NCI-H1930 (cell line): ENCODE data around the gene PSMB11.

Source experiments
- DNase-seq, 2 experiments: peaks; one replicate each; lab custom pipeline; 2025; lab: John Stamatoyannopoulos, UW

Gene PSMB11

GRCh38 chr14:23058654-23059504, 16.9 kb downstream of the PSMB11 start:
- no peak for DNase-seq

DNA sequence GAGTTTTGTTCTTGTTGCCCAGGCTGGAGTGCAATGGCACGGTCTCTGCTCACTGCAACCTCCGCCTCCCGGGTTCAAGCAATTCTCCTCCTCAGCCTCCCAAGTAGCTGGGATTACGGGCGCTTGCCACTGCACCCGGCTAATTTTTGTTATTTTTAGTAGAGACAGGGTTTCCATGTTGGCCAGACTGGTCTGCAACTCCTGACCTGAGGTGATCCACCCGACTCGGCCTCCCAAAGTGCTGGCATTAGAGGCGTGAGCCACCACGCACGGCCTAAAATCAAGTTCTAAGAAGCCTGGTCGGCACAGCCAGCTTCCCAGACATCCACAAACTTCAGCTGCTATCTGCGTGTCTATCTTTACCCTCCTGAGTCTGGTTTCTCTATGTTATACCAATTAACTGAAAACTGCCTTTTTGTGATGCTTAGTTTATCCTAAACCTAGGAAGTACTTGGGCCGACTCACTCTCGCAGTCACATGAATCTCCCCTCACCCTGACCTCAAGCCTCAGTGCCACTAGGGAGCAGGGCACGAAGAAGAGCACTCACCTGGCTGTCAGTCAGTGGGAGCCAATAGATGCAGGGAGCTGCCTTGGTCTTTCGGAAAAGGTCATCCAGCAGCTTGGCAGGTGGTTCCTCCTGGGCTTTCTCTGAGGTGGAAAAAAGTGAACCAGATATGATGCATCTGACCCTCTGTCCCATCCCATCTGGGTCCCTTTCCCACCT, 18.7 kb downstream of the PSMB11 start:
- DNase-seq, result no peak

GRCh38 chr14:23062002-23062401, 20.0 kb downstream of the PSMB11 start:
- no peak for DNase-seq

DNA sequence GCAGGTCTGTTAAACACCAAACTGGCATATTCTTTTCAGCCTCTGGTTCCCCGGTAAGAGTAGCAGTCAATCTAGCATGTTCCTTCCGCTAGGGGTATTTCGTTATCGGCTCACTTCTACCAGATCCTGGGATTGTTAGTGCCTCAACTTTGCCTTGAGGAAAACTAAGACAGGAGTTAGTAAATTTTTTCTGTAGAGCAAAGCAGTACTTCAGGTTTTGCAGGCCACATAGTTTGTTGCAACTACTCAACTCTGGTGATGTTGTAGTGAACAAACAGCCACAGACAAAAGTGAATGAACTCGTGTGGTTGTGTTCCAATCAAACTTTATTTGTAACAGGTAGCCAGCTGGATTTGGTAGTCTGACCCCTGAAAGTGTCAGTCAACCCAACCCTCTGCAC, 21.6 kb downstream of the PSMB11 start:
- DNase-seq, result no peak

- no peak for DNase-seq
Observed at GRCh38 chr14:23066368-23066767, 24.4 kb downstream of the PSMB11 start.

DNA sequence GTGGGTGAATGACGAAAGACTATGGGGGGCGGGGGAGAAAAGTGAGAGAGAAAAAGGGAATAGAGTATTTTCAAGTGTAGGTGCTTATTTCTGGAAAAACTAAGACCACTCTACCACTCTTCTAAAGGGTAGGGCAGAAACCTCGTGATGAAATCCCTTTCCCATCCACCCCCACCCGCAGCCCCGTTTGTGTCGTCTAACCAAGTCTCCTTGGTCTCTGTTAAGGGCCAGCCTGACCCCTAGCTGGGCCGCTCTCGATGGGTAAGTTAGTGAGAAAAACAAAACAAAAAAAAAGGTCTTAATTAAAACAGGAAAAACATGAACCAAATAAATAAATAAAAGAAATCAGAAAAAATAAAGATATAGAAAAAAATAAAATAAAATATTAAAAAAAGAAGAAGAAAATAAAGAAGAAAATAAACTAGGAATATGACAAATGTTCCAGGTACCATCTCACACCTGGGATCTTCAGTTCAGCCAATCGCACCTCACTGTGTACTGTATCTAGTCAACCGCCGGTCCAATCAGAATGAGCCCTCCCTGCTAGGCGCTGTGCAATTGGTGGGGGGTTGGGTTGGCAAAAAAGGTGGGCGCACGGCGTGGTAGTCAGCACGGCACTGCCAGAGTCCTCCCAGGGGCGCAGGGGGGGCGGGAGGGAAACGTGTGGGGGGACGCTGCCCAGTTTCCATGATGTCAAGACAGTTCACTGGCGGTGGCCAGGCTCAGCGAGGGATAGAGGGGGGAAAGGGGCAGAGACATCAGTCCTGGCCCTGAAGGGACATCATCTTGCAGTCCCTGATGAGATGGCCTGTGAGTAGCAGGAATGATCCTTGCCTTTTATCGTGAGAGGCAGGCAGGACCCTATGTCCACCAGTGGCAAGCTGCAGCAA, 25.1 kb downstream of the PSMB11 start:
- no peak for DNase-seq

DNA sequence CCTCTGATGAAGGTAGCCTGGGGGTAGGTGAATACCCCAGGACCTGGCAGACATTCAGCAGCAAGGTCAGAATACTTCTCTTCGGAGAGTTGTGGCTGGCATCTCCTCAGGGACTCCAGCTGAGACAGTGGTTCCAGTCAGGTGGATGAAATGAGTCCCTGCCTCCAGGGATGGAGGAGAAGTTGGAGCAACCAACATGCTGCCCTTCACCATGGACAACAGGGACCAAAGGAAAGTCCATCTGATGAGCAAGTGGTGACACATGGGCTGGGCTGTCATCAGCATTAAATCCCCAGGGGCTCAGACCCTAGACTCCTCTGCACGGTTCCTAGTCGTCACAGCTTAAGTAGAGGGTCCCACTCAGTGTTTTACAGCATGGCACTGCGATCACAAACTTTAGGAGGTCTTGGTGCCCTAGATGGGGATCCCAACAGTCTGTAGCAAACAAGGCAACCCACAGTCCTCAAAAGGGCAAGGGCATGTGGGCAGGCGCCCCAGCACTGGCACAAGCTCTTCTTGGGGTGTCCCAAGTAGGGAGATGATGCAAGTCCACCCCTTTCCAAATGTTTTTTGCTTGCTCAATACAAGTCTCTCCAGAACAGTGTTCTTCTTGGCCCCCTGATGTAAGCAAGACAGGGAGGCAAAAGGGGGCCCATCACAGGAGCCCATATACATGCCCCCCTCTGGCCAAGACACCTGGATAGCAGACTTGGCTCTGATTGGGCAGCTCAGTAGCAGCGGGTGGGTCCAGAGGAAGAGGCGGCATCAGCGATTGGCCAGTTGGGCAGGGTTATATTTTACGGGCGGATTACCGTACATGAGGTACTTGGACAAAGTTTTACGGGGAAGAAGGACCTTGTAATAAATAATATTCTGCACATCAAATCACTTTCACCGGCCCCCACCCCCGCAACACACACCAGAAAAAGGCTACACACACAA, 26.1 kb downstream of the PSMB11 start:
- no peak for DNase-seq

DNA sequence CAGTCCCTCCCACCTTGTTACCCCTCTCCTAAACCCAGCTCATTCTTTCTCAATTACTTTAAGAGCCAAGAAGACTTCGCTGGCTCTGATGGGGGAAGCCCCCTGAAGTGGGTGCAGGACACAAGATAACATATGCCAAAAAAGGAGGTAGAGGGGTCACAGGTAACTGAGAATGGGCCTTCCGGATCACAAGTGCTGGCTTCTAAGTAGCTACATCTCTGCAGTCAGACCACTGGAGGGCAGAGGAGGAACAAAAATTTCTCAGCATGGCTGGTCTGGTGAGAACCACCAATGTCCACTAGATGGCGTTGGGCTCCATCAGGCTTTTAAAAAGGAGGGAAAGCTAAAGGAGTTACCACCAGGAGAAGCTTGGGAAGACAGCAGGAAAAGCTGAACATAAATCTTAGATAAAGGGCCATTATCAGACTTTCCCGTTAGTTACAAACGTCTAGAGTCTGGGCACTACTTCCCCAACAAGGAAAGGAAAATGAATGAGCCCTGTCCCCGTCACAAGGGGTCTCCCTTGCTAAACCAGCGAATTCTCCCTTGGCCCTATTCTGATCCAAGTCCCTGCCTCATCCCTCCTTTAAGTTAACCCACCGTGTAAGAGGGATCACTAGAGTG, 26.9 kb downstream of the PSMB11 start:
- no peak for DNase-seq

- no peak for DNase-seq
Observed at GRCh38 chr14:23069413-23069806, 27.4 kb downstream of the PSMB11 start.

GRCh38 chr14:23070262-23071129, 28.5 kb downstream of the PSMB11 start:
- DNase-seq, result no peak

- no peak for DNase-seq
Observed at GRCh38 chr14:23071244-23071920, 29.4 kb downstream of the PSMB11 start.

DNA sequence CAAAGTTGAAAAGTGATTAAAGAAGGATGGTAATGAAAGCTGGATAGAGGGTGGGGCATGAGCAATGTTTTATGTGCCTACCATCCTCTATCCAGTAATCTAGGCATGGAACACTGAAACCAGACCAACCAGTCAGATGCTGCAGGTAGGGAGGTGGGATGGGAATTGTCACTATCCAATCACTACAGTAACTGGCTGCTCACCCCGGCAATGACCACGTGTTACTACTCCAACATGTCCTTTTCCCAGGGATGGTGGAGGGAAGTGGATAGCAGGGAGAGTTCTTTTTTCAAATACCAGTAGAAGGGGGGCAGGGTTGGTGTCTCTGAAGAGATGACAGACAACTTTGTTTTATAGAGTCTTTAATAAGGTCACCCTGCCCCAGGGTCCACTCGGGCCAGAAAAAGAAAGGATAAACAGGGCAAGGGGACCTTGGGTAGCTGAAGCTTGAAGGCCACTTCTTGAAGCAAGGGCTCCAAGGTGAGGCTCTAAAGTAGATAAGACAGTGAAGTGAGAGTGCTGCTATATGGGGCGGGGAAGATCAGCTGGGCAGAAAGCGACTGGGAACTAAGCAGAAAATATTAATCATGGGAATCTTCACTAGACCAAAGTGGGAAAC, 30.0 kb downstream of the PSMB11 start:
- no peak for DNase-seq

- no peak for DNase-seq
Observed at GRCh38 chr14:23074906-23075305, 32.9 kb downstream of the PSMB11 start.

DNA sequence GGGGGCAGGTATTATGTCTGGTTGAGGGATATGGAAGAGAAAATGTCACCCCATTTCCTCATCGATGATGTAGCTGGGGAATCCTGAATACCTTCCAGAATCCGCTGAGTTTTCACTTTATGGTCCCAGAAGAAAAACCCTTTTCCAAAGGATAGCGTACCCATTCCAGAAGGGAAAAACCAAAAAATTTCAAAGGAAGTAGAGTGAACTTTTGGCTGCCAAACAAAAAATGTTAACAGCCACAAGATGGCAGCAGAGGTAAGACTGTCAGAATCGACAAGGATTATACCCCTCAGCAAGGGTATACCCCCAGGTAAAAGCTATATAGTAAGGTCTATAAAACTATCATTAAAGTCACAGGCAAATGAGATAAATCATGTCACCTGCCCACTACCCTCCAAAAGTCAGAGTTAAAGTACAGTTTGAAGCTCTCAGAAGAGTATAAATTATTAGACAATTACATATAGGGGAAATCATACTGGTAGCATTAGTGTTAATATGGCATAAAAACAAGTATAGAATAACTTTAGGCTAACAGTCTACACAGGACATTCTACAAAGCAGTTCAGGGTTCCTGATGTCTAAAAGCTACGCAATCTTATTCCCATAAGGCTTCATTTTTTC, 34.9 kb downstream of the PSMB11 start:
- no peak for DNase-seq

- DNase-seq, result no peak
Observed at GRCh38 chr14:23077962-23078361, 36.0 kb downstream of the PSMB11 start.

- no peak for DNase-seq
Observed at GRCh38 chr14:23078692-23079116, 36.7 kb downstream of the PSMB11 start.

DNA sequence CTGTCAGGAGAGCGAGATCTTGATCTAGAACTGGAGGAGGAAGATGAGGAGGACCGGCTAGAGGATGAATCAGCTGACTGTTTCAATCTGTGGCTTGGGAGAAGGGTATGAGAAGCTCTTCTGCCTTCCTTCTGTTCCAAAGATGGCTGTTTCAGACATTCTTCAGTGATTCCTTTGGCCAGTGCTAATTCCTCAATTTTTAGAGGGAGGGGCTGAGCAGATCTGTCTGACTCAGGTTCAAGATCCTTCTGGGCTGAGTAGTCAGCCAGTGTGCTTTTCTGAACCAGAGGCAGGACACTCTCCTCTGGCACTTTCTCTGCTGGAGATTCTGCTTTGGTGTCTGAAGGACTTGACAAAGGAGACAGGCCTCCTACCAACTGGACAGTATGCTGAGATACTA, 37.7 kb downstream of the PSMB11 start:
- no peak for DNase-seq

DNA sequence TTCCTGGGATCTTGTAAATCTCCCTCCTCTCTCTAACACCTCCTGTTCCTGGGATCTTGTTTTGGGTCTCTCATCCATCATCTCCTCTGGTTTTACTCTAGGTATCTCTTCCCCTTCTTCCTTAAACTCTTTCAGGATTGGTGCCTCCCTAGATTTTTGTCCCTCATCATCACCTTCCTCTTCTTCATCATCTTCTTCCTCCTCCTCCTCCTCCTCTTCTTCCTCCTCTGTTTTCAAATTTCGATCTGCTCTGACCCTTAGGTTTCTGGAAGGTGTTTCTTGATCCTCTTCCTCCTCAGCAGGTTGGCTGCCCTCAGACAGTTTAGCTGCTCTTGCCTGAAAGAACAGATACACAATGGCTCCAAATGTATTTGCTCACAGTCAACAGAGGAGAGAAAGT, 38.5 kb downstream of the PSMB11 start:
- no peak for DNase-seq
